Vagina (tissue), 2 donors: ENCODE data around the gene FSTL5.

Source experiments
- POLR2A ChIP-seq, 2 donors: fragments of 450-650 bp; IDR thresholded peaks; one replicate each; pipeline ENCODE4 v1.6.1; 2017; ENCODE audit warnings: antibody characterized with exemption in 2 of 2, mild to moderate bottlenecking in 2 of 2, moderate library complexity in 2 of 2
- POLR2AphosphoS5 ChIP-seq, 2 donors: sonication (generic); formaldehyde crosslinking; IDR thresholded peaks; one replicate each; pipeline ENCODE4 v1.9.0; 2017; ENCODE audit warnings: antibody characterized with exemption in 2 of 2, mild to moderate bottlenecking in 2 of 2, low read depth in 1 of 2; ENCODE audit not compliant: insufficient read depth in 1 of 2
- TF ChIP-seq, protein P1 (sequence below), 3 experiments: fragments of 450-650 bp in 2 of 3; fragments of 200-600 bp in 1 of 3; sonication (generic) in 1 of 3; IDR thresholded peaks; one replicate each; pipeline ENCODE4 v1.5.1; 2017 to 2019; ENCODE audit warnings: antibody characterized with exemption in 3 of 3, mild to moderate bottlenecking in 2 of 3, moderate library complexity in 2 of 3

DNA sequence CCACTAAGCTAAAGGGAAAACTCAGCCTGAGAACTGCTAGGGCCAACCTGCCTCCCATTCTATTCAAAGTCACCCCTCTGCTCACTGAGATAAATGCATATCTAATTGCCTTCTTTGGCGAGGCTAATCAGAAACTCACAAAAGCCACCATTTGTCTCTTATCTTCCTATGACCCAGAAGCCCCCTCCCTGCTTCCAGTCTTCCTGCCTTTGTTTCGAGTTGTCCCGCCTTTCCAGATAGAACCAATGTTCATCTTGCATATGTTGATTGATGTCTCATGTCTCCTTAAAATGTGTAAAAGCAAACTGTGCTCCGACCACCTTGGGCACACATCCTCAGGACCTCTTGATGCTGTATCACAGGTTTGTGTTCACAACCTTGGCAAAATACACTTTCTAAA is 459.8 kb downstream of the FSTL5 start:
- TF ChIP-seq, protein P1, sequence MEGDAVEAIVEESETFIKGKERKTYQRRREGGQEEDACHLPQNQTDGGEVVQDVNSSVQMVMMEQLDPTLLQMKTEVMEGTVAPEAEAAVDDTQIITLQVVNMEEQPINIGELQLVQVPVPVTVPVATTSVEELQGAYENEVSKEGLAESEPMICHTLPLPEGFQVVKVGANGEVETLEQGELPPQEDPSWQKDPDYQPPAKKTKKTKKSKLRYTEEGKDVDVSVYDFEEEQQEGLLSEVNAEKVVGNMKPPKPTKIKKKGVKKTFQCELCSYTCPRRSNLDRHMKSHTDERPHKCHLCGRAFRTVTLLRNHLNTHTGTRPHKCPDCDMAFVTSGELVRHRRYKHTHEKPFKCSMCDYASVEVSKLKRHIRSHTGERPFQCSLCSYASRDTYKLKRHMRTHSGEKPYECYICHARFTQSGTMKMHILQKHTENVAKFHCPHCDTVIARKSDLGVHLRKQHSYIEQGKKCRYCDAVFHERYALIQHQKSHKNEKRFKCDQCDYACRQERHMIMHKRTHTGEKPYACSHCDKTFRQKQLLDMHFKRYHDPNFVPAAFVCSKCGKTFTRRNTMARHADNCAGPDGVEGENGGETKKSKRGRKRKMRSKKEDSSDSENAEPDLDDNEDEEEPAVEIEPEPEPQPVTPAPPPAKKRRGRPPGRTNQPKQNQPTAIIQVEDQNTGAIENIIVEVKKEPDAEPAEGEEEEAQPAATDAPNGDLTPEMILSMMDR (IDR thresholded peaks at IDR 0.05): no peak
- no peak for TF ChIP-seq POLR2AphosphoS5 (IDR thresholded peaks at IDR 0.05; ENCODE audit: insufficient read depth in 1 of 2, low read depth in 1 of 2)
- no peak for TF ChIP-seq POLR2A (IDR thresholded peaks at IDR 0.05)
